ENCODE measurements around the gene PTPRM. TPM values are rescaled to one million over a fixed set of nuclear protein-coding genes. Genes with fewer than 3 reads are reported as not detected.
A peak's percentile ranks its signal among the peaks of the same experiment; 100 is the strongest.

Gene PTPRM
- 14.0 and 32.0 TPM in 2 replicates for total RNA-seq (2014; rRNA removed; shearing (Covaris generic))

DNA sequence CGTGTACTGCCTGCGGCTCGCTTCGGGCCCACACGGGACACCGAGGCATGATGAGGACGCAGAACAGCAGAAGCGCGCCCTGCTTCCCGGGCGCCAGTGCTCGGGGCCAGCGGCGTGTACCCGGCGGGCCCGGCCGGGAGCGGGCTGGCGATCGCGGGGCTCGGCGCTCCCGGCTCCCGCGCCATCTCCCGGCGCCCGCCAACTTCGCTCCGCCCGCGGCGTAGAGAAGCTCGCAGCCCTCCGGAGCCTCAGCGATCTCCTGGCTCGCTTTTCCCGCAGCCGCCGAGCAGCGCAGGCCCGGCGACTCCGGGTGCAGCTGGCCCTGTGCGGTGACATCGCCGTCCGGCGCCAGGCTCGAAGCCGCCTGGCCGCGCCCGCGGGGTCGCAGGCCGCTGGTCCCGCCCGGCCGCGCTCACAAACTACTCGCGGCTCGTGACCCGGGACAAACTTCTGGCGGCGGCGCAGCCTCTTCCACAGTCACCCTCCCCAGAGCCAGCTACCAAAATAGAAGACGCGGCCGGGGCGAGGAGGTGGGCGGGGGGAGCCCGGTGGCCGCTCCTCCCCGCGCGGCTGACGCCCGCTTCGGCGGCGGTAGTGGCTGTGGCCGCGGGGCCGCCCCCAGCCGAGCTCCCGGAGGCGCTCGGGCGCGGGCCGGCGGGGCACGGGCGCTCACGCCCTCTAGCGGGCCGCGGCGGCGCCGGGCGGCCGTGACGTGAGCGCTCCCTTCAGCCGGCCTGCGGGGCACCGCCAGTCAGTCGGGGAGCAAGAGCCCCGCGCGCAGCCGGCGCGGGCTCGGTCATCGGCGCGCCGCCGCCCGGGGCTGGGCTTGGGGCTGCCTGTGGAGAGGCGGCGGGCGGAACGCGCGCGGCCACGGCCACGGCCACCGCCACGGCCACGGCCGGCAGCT is at the start of gene PTPRM:
PTPRM (plus strand) TSS at position 750 of the 907 bp plus-strand sequence. CDS start 503 bp downstream, outside the sequence.
- no peak for DNase-seq (ENCODE audit: low read depth)

DNA sequence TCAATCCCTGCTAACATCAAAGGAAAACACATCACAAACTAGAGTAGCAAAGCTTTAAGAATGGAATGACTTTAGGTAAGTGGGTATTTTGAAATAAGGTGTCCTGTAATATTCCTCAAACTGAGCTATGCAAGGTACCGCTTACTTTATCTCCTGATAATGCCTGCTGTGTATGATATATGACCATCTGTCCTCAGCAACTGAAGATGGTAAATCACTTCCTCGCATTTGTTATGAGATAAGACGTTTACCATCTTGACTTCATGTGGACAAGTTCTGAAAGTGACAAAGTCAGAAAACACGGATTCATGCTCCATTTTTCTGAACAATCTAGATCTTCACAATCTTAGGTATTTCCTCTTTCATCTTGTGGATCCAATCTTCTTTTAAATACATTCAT is 49.3 kb upstream of the PTPRM start:
- no peak for DNase-seq (ENCODE audit: low read depth)

DNA sequence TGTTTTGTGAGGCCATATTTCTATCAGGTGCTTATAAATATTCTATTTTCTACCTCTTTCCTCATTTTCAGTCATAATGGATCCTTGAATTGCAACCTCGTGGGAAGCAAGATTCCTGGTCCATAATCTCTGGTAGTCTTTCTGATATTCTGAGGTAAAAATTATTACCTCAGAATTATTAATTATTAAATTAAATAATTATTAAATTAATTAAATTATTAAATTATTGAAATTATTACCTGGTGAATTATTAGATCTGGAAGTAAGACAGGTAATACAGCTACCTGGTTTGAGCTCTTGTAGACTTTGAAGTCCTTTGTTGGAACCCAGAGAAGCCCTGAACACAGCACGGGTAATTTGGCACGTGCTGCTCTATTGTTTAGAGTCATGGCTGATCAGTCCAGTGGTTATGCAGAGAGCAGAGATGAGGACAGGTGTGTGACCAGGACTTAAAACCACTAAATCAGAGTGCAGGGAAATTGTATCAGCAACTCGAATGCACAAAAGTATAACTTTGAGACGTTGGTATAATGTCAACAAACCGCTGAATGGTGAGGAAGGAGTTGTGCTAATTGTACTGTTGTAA is 46.8 kb upstream of the PTPRM start:
- DNase-seq (ENCODE audit: low read depth) = no peak

DNA sequence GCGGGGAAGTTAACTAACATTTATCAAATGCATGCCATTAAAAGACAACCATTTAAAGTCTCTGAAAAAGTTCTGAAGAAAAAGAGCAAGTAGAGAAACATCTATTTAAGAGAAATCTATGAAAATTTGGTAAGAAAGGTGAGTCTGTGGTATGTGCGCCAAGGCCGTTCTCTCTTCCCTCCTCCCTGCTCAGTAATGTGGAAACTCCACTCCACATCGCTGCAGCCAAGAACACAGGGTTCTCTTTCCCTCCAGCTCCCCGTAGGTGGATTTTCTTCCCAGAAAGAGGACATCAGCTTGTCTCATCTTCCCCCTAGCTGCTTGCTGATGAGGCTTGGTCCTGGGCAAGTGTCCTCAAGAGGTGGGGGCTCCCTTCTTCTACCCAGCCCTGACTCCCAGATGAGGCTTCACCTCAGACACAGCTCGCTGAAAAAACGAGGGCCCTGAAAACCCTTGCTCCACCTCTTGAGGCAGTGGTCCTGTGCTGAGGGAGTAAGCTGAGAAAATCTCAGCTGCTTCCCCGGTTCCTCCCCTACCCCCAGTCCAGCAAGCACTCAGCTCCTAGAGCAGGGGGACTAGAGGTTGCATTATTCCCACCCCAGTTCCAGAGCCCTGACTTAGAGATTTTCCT is 45.8 kb upstream of the PTPRM start:
- no peak for DNase-seq (ENCODE audit: low read depth)

DNA sequence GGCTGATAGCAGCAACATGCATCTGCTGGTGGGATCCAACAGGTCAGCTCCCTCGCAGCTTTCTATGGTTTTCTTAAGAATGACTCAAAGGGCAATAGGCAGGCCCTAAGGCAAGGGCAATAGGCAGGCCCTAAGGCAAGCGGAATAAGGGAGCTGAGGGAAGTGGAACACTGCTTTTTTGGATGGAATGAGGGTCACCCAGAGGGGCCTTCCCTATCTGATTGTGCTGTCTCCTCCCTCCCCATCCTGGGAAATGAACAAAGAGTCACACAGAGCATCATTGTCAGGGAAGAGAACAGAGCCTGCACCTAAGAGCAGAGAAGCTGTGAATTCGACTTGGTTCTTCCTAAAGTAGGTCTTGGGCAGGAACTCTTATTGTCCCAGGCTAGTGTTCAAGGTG is 43.3 kb upstream of the PTPRM start:
- DNase-seq (ENCODE audit: low read depth) = no peak

DNA sequence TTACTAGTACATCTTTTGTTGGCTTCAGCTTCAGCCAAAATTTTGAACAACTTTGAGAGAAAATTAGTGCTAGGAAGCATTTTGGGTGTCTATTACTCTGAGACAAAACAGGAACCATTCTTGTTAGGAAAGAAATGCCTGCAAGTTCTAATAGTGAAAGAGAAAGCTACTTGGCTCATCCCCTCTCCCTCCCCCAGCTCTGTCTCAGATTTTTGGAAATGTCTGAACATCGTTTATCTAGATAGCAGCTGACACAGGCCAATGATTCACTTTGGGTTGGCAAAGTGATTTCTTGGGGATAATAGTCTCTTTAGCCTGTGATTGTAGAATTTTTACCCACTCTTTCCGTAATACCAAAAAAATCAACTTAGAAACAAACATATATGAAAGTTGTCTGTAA is 42.3 kb upstream of the PTPRM start:
- DNase-seq (ENCODE audit: low read depth) = peak; percentile 31

DNA sequence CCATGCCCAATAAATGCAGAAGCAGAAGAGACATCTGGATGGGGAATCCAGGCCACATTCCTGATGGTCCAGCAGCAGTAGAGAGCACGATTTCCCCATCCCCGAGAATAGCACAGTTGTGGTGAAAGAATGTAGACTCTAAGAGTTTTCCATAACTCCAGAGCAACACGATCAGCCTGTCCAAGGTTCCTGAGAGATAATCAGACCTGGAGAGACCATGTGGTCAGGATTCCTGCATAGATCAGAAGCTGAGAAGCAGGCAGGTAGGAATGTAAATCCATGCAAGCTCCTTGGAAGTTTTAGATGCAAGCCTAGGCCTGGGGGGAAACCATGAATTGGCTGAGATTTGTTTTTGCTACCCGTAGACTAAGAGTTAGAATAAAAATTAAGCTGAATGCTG is 34.2 kb upstream of the PTPRM start:
- no peak for DNase-seq (ENCODE audit: low read depth)

DNA sequence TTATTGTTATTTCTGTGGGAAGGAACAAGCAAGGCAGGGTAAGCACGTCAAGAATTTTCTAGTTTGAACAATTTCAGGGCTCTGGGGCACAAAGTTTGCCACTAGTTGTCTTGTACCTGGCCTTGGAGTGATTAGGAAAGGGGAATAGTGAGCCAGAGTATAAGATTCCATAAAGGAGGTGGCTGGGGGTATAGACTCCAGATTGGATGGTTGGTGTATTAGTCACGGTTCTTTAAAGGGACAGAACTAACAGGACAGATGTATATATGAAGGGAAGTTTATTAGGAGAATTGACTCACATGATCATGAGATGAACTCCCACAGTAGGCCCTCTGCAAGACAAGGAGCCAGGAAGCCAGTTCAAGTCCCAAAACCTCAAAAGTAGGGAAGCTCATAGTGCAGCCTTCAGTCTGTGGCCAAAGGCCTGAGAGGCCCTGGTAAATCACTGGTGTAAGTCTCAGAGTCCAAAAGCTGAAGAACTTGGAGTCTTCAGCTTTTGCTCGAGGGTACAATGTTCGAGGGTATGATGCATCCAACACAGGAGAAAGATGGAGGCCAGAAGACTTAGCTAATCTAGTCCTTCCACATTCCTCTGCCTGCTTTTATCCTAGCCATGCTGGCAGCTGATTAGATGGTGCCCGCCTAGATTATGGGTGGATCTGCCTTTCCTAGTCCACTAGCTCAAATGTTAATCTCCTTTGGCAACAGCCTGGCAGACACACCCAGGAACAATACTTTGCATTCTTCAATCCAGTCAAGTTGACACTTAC is 31.5 kb upstream of the PTPRM start:
- no peak for DNase-seq (ENCODE audit: low read depth)

DNA sequence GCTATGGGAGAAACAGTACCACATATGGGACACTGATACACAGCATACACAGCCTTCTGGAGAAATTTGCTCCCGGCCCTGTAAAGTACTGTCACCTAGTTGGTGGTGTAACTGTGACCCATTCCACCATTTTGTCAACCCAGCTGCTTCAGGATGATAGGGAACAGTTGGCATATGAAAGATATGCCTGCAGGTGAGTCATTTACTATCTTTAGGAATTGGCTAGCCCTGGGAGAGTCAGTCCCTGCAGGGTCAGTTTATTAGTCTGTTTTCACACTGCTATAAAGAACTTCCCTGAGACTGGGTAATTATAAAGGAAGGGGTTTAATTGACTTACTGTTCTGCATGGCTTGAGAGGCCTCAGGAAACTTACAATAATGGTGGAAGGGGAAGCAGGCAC is 30.0 kb upstream of the PTPRM start:
- DNase-seq (ENCODE audit: low read depth) = no peak

DNA sequence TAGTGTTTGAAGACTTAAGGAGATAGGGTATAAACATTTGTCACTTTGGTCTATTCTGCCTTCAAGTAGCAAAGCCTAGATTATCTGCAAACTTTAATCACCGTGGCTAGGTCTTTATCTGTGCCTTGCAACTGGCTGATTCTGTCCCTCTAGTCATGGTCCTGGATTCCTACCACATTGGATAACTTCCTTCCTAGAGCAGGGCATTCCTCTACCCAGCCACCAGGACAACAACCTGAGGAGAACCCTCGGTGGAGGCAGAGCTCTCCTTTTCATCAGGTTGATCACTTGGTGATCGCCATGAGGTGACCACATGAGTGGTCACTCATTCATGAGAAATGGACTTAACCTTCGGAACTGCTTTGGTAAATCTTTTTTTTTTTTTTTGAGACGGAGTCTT is 25.3 kb upstream of the PTPRM start:
- peak; percentile 33 for DNase-seq (ENCODE audit: low read depth)

DNA sequence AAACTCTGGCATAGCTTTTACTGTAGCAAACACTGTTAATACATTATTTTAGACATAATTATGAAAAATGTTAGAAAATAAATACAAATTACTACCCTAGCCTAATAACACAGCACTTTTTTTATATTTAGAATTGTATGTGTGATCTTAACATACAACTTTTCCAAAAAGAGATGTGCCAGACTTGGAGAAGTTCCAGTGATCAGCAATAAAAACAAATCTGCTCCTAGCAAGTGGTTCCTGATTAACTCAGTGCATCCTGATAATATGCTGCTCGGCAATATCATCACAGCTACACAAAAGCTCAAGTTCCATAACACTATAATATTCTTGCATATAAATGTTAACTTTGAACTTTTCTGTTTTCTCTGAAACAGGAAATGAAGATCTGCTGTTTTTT is 22.4 kb upstream of the PTPRM start:
- DNase-seq (ENCODE audit: low read depth) = no peak

DNA sequence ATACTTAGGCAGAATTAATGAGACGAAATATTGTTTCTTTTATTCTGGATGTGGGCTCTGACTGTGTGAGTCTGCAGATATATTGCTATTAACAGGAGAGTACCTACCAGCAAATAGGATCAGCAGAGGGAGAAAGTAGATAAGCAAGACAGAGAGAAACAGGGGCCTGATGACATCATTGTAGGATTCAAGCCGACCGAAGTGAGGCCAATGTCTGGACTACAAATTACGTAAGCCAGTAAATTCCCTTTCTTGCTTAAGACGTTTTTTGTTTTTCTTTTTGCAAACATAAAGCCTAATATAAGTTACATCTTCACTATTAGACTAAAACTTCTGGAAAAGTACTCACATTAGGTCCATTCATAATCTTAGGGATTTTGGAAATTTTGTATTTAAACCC is 21.4 kb upstream of the PTPRM start:
- no peak for DNase-seq (ENCODE audit: low read depth)

DNA sequence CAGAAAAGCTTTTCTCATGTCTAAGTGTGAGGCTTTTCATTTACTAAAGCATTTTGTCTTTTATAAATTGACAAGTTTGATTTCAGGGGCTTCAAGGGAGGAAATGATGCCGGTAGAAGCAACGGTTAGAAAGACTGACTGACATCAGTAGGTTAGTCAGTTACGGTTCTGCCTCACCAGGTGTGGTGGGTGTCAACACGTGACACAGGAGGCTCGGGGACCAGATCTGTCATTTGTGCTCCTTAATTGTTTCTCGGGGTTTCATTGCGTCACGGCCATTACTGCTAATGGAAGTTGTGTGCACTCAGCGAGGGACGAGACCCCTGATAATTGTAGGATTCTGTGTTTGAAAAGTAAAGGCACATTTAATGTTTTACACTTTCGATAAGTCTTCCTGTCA is 18.9 kb upstream of the PTPRM start:
- no peak for DNase-seq (ENCODE audit: low read depth)

DNA sequence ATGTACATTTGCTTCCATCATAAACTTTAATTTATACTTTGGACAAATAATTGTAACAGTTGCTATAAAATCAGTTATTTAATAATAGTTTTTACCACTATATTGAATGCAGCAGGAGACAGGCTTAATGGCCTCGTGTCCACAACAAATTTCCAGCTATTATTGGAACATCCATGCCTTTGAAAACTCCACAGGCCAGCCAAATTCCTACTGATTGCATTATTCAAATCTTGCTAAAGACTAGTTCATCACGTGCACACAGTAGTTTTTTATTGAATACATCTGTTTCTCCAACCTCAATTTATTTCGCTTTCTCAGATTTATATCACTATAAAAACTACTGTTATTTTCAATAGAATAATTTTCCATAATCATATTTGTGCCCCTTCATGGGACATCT is 18.4 kb upstream of the PTPRM start:
- no peak for DNase-seq (ENCODE audit: low read depth)

DNA sequence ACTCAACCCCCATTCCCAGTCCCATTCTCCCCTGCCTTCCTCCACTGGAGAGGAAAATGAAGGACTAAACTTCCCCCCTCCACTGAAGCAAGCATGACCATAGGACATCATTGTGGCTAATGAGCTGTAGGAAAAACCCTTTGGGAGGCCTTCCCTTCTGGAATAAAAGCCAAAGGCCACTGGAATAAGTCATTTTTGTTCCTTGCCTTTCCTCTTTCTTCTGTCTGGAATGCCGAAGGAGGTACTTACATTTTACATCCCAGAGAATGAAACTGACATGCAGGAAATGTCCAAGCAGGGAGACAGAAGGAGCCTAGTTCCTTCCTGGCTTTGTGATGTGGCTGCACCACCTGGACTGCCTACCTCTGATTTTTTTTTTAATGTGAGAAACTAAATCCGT is 9.1 kb upstream of the PTPRM start:
- no peak for DNase-seq (ENCODE audit: low read depth)

DNA sequence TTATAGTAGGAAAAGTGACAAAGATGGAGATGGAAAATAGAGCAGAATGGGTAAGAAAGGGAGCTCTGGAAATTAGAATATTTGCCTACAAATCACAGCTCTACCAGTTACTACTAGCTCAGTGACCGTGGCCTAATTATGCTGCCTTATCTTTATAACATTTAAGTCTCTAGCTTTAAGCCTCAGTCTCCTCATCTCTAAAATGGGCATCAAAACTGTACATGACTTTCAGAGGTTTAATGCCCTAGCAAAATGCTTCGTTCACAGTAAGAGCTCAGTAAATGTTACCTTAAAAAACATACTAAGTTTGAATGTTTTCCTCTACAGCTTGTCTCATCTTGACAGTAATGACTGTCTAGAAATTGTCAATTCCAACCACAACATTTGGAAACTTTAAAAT is 8.3 kb upstream of the PTPRM start:
- no peak for DNase-seq (ENCODE audit: low read depth)

DNA sequence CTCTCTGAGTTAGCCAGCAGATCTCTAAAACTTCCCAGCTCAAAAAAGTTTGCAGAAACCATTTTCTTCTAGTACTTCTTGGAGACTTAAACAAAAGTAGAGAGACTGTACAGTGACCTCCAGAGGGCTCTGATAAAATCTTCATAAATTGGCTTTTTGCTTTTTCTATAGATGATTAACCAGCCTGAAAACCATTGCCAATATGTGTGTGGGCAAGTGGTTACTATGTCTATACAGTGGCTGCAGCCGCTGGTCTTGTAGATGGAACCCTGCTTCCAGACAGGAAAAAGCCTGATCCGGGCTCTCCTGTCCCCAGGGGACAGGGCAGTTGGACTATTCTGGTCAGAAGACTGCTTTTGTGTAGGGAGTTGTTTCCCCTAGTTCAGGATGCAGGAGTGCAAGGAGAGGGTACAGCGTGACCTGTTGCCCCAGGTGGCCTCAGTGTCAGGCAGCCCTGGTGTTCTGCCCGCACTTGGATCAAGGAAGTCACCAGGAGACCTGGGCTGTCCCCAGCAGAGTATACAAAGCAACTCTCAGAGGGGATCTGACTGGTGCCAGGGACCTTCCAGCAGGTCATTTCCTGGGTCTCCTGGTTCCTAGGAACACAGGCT is 7.3 kb upstream of the PTPRM start:
- DNase-seq (ENCODE audit: low read depth) = no peak

DNA sequence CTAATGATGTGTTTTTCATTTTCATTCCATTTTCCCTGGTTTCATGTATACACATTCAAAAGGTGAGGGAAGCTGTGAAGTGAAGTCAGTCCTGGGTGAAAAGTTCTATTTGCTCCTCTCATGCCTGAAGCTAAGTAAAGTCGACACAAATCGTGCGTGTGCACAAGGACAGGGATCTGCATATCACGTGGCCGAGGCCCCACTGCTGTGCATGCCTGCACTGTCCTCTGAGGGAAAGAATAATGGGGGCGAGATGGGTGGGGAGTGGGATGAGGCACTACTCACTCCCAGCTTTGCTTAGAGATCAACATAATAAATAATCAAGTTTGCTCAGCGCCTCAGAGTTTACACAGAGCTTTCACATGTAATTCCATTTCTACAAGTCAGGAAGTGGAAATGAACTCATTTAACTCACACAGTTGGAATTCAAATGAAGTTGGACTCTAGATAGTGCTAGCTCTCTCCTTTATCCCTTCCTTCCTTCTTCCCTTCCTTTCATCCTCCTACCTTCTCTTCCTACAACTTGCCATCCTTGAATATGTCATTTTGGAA is 5.1 kb upstream of the PTPRM start:
- no peak for DNase-seq (ENCODE audit: low read depth)

DNA sequence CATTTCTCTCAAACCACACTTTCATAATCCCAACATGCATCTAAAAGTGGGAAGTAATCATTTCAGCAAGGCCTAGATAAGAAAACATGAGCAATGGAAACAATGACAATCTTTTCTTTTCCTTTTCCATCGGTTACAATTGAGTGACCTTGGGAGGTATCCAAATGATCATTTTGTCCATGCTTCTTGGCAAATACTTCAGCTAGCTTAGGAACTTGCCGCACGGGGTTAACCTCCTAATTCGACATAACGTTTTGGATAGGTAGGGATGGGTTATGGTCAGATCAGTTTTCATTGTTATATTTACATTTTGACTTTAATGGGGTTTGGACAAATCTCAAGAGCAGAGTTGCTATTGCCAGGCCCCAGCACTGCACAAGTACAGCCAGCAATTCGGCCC is 4.6 kb upstream of the PTPRM start:
- DNase-seq (ENCODE audit: low read depth) = no peak

DNA sequence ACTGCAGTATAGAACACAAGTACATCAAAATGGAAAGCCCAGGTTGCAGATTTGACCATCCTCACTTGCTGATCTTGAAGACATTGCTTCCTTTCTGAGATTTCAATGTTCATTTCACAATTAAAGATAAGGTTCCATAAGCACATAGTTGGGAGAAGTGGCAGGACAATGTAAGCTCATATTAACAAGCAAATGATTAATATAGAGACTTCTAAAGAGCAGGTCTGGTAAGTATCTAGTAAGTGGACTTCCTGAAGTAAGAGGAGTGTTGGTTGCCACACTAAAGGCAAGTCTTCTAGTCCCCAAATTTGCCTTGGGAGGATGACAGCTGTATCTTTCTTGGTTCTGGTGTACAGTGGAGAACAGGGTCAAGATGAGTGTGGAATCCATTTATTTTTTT is 1.4 kb upstream of the PTPRM start:
- no peak for DNase-seq (ENCODE audit: low read depth)

DNA sequence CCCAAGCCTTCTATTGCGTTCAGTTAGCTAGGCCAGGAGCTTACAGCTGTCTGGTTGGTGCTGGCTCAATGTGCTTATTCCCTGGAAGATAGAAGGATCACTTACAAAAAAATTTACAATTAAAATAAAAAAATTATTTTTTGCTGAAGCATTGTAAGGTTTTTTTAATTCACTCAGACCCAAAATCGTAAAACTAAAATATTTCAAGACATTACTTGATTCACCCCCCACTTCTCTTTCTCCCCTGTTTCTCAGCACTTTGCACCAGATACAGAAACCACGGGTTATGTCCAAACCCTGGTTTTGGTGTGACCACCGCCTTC is 911 bp upstream of the PTPRM start:
- no peak for DNase-seq (ENCODE audit: low read depth)
